ENCODE results near the gene KRT76. TPM values are rescaled to one million over a fixed set of nuclear protein-coding genes. Genes with fewer than 3 reads are reported as not detected.

Gene KRT76
- total RNA-seq, 1 donor from 2014 or later = not detected

- H3K27ac Mint-ChIP-seq (ENCODE audit: unreplicated experiment) = no peak overlapping the region
- TF ChIP-seq CTCF (IDR thresholded peaks at IDR 0.05) = no peak
- H3K36me3 Mint-ChIP-seq (ENCODE audit: low read depth) = no peaks in the 10 kb centered on the region
- H3K4me1 Mint-ChIP-seq (ENCODE audit: low read depth) = no peaks in the 10 kb centered on the region
- no peak overlapping the region for H3K4me3 Mint-ChIP-seq (ENCODE audit: unreplicated experiment)
- DNase-seq (ENCODE audit: low spot score) = no peak
- peaks cover 2% of the 10 kb centered on the region for H3K9me3 Mint-ChIP-seq (ENCODE audit: low read depth)
- peaks cover 66% of the 10 kb centered on the region for H3K27me3 Mint-ChIP-seq (ENCODE audit: low read depth)
These were observed 7.8 kb upstream of the KRT76 start for GRCh38 chr12:52784909-52785308.

- H3K9me3 Mint-ChIP-seq (ENCODE audit: low read depth) = peaks cover 2% of the 10 kb centered on the region
- H3K4me1 Mint-ChIP-seq (ENCODE audit: low read depth) = no peaks in the 10 kb centered on the region
- peaks cover 67% of the 10 kb centered on the region for H3K27me3 Mint-ChIP-seq (ENCODE audit: low read depth)
- no peak for DNase-seq (ENCODE audit: low spot score)
- H3K4me3 Mint-ChIP-seq (ENCODE audit: unreplicated experiment) = no peak overlapping the region
- no peak overlapping the region for H3K27ac Mint-ChIP-seq (ENCODE audit: unreplicated experiment)
- TF ChIP-seq CTCF (IDR thresholded peaks at IDR 0.05) = no peak
- H3K36me3 Mint-ChIP-seq (ENCODE audit: low read depth) = no peaks in the 10 kb centered on the region
These were observed 6.6 kb upstream of the KRT76 start for GRCh38 chr12:52783563-52784316.

GRCh38 chr12:52782502-52782901, 5.4 kb upstream of the KRT76 start:
- H3K36me3 Mint-ChIP-seq (ENCODE audit: low read depth) = no peaks in the 10 kb centered on the region
- H3K27me3 Mint-ChIP-seq (ENCODE audit: low read depth) = peaks cover 68% of the 10 kb centered on the region
- no peak overlapping the region for H3K27ac Mint-ChIP-seq (ENCODE audit: unreplicated experiment)
- H3K9me3 Mint-ChIP-seq (ENCODE audit: low read depth) = peaks cover 2% of the 10 kb centered on the region
- TF ChIP-seq CTCF (IDR thresholded peaks at IDR 0.05) = no peak
- no peak overlapping the region for H3K4me3 Mint-ChIP-seq (ENCODE audit: unreplicated experiment)
- DNase-seq (ENCODE audit: low spot score) = no peak
- no peaks in the 10 kb centered on the region for H3K4me1 Mint-ChIP-seq (ENCODE audit: low read depth)

- no peak for DNase-seq (ENCODE audit: low spot score)
- Mint-ChIP-seq H3K4me1 (ENCODE audit: low read depth) (no peaks in the 10 kb centered on the region), H3K4me3 (ENCODE audit: unreplicated experiment) (no peak overlapping the region), H3K27ac (ENCODE audit: unreplicated experiment) (no peak overlapping the region), H3K36me3 (ENCODE audit: low read depth) (no peaks in the 10 kb centered on the region), H3K27me3 (ENCODE audit: low read depth) (peaks cover 72% of the 10 kb centered on the region), H3K9me3 (ENCODE audit: low read depth) (peaks cover 2% of the 10 kb centered on the region)
- no peak for TF ChIP-seq CTCF (IDR thresholded peaks at IDR 0.05)
These were observed 4.4 kb upstream of the KRT76 start for GRCh38 chr12:52781399-52782082.

- TF ChIP-seq CTCF (IDR thresholded peaks at IDR 0.05) = no peak
These were observed 2.8 kb upstream of the KRT76 start for GRCh38 chr12:52779914-52780313.

More at GRCh38 chr12:52779914-52780313, 2.8 kb upstream of the KRT76 start:
- Mint-ChIP-seq H3K27ac (ENCODE audit: unreplicated experiment) (no peak overlapping the region), H3K9me3 (ENCODE audit: low read depth) (no peaks in the 10 kb centered on the region), H3K36me3 (ENCODE audit: low read depth) (no peaks in the 10 kb centered on the region), H3K4me3 (ENCODE audit: unreplicated experiment) (no peak overlapping the region), H3K4me1 (ENCODE audit: low read depth) (no peaks in the 10 kb centered on the region), H3K27me3 (ENCODE audit: low read depth) (peaks cover 72% of the 10 kb centered on the region)
- no peak for DNase-seq (ENCODE audit: low spot score)
